ENCODE data around the gene INPP5F.
A peak's percentile ranks its signal among the peaks of the same experiment; 100 is the strongest.

The INPP5F gene

GRCh38 chr10:119726676-119727261, 919 bp downstream of the INPP5F start:
- peak overlapping the region; percentile 92 for H3K27ac ChIP-seq (ENCODE audit: low read depth, low read length)
- H3K4me1 ChIP-seq (ENCODE audit: control insufficient read depth, insufficient read depth, low read length), result peaks cover 18% of the 10 kb centered on the region
- no peaks in the 10 kb centered on the region for H3K36me3 ChIP-seq (ENCODE audit: control insufficient read depth, insufficient read depth, low read length)
- H3K9ac ChIP-seq (ENCODE audit: low read depth, low read length), result no peak overlapping the region
- no peaks in the 10 kb centered on the region for H3K9me3 ChIP-seq (ENCODE audit: control insufficient read depth, insufficient read depth, low read length)
- no peaks in the 10 kb centered on the region for H3K27me3 ChIP-seq (ENCODE audit: control insufficient read depth, insufficient read depth, low read length)
- peak overlapping the region; percentile 88 for H3K4me3 ChIP-seq (ENCODE audit: low read depth, low read length)

GRCh38 chr10:119728172-119728800, 2.4 kb downstream of the INPP5F start:
- Histone ChIP-seq H3K9ac (ENCODE audit: low read depth, low read length) (no peak overlapping the region), H3K27ac (ENCODE audit: low read depth, low read length) (no peak overlapping the region), H3K9me3 (ENCODE audit: control insufficient read depth, insufficient read depth, low read length) (no peaks in the 10 kb centered on the region), H3K27me3 (ENCODE audit: control insufficient read depth, insufficient read depth, low read length) (no peaks in the 10 kb centered on the region), H3K4me3 (ENCODE audit: low read depth, low read length) (no peak overlapping the region), H3K4me1 (ENCODE audit: control insufficient read depth, insufficient read depth, low read length) (peaks cover 24% of the 10 kb centered on the region), H3K36me3 (ENCODE audit: control insufficient read depth, insufficient read depth, low read length) (no peaks in the 10 kb centered on the region)

GRCh38 chr10:119734396-119735332, 8.8 kb downstream of the INPP5F start:
- H3K4me1 ChIP-seq (ENCODE audit: control insufficient read depth, insufficient read depth, low read length), result peaks cover 35% of the 10 kb centered on the region
- H3K4me3 ChIP-seq (ENCODE audit: low read depth, low read length), result no peak overlapping the region
- H3K9ac ChIP-seq (ENCODE audit: low read depth, low read length), result no peak overlapping the region; the same call in 1 of the 2 replicates
- no peaks in the 10 kb centered on the region for H3K27me3 ChIP-seq (ENCODE audit: control insufficient read depth, insufficient read depth, low read length)
- H3K9me3 ChIP-seq (ENCODE audit: control insufficient read depth, insufficient read depth, low read length), result no peaks in the 10 kb centered on the region
- H3K36me3 ChIP-seq (ENCODE audit: control insufficient read depth, insufficient read depth, low read length), result no peaks in the 10 kb centered on the region
- H3K27ac ChIP-seq (ENCODE audit: low read depth, low read length), result peak overlapping the region; percentile 87

GRCh38 chr10:119735451-119735850, 9.6 kb downstream of the INPP5F start:
- peak overlapping the region; percentile 15; the same call in 1 of the 2 replicates for H3K9ac ChIP-seq (ENCODE audit: low read depth, low read length)
- no peaks in the 10 kb centered on the region for H3K36me3 ChIP-seq (ENCODE audit: control insufficient read depth, insufficient read depth, low read length)
- no peaks in the 10 kb centered on the region for H3K27me3 ChIP-seq (ENCODE audit: control insufficient read depth, insufficient read depth, low read length)
- H3K4me3 ChIP-seq (ENCODE audit: low read depth, low read length), result no peak overlapping the region
- H3K9me3 ChIP-seq (ENCODE audit: control insufficient read depth, insufficient read depth, low read length), result no peaks in the 10 kb centered on the region
- peaks cover 35% of the 10 kb centered on the region for H3K4me1 ChIP-seq (ENCODE audit: control insufficient read depth, insufficient read depth, low read length)
- H3K27ac ChIP-seq (ENCODE audit: low read depth, low read length), result peak overlapping the region; percentile 87

GRCh38 chr10:119736220-119736619, 10.4 kb downstream of the INPP5F start:
- no peaks in the 10 kb centered on the region for H3K9me3 ChIP-seq (ENCODE audit: control insufficient read depth, insufficient read depth, low read length)
- peaks cover 35% of the 10 kb centered on the region for H3K4me1 ChIP-seq (ENCODE audit: control insufficient read depth, insufficient read depth, low read length)

DNA sequence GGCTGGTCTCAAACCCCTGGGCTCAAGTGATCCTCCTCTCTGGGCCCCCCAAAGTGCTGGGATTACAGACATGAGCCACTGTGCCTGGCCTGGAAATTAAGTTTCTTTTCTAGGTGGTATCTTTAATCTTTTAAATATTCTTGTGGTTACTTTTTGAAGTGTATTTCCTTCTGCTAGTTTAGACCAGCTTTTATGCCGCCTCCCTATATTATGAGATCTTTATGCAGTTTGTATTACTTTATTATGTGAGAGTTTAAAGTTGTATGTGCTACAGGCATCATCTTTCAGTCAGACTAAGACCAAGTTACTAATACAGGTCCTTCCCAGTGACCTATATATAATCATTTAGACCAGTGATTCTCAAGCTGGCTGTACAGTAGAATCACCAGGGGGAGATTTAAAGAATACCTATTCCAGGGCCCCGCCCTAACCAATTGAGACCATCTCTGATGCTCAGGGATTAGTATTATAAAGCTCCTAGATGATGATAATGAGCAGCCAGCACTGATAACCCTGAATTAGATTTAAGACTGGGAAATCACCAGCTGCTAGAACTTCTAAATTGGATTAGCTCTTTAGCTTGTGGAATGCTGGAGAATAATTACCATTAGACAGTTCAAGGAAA, 11.3 kb downstream of the INPP5F start:
- peaks cover 35% of the 10 kb centered on the region for H3K4me1 ChIP-seq (ENCODE audit: control insufficient read depth, insufficient read depth, low read length)
- H3K27ac ChIP-seq (ENCODE audit: low read depth, low read length), result peak overlapping the region; percentile 61
- no peaks in the 10 kb centered on the region for H3K36me3 ChIP-seq (ENCODE audit: control insufficient read depth, insufficient read depth, low read length)
- H3K9me3 ChIP-seq (ENCODE audit: control insufficient read depth, insufficient read depth, low read length), result no peaks in the 10 kb centered on the region
- H3K9ac ChIP-seq (ENCODE audit: low read depth, low read length), result no peak overlapping the region
- no peaks in the 10 kb centered on the region for H3K27me3 ChIP-seq (ENCODE audit: control insufficient read depth, insufficient read depth, low read length)
- H3K4me3 ChIP-seq (ENCODE audit: low read depth, low read length), result no peak overlapping the region

More at GRCh38 chr10:119736220-119736619, 10.4 kb downstream of the INPP5F start:
- Histone ChIP-seq H3K27ac (ENCODE audit: low read depth, low read length) (peak overlapping the region; percentile 87), H3K9ac (ENCODE audit: low read depth, low read length) (no peak overlapping the region), H3K4me3 (ENCODE audit: low read depth, low read length) (no peak overlapping the region), H3K27me3 (ENCODE audit: control insufficient read depth, insufficient read depth, low read length) (no peaks in the 10 kb centered on the region), H3K36me3 (ENCODE audit: control insufficient read depth, insufficient read depth, low read length) (no peaks in the 10 kb centered on the region)

GRCh38 chr10:119737823-119738222, 12.0 kb downstream of the INPP5F start:
- H3K4me3 ChIP-seq (ENCODE audit: low read depth, low read length), result no peak overlapping the region
- no peaks in the 10 kb centered on the region for H3K36me3 ChIP-seq (ENCODE audit: control insufficient read depth, insufficient read depth, low read length)
- no peak overlapping the region for H3K9ac ChIP-seq (ENCODE audit: low read depth, low read length)
- peaks cover 33% of the 10 kb centered on the region for H3K4me1 ChIP-seq (ENCODE audit: control insufficient read depth, insufficient read depth, low read length)
- H3K9me3 ChIP-seq (ENCODE audit: control insufficient read depth, insufficient read depth, low read length), result no peaks in the 10 kb centered on the region
- peak overlapping the region; percentile 61 for H3K27ac ChIP-seq (ENCODE audit: low read depth, low read length)
- H3K27me3 ChIP-seq (ENCODE audit: control insufficient read depth, insufficient read depth, low read length), result no peaks in the 10 kb centered on the region

GRCh38 chr10:119738962-119739361, 13.1 kb downstream of the INPP5F start:
- Histone ChIP-seq H3K9me3 (ENCODE audit: control insufficient read depth, insufficient read depth, low read length) (no peaks in the 10 kb centered on the region), H3K9ac (ENCODE audit: low read depth, low read length) (no peak overlapping the region), H3K27ac (ENCODE audit: low read depth, low read length) (no peak overlapping the region), H3K4me1 (ENCODE audit: control insufficient read depth, insufficient read depth, low read length) (peaks cover 33% of the 10 kb centered on the region), H3K27me3 (ENCODE audit: control insufficient read depth, insufficient read depth, low read length) (no peaks in the 10 kb centered on the region), H3K36me3 (ENCODE audit: control insufficient read depth, insufficient read depth, low read length) (no peaks in the 10 kb centered on the region), H3K4me3 (ENCODE audit: low read depth, low read length) (no peak overlapping the region)

GRCh38 chr10:119740096-119740495, 14.2 kb downstream of the INPP5F start:
- Histone ChIP-seq H3K9ac (ENCODE audit: low read depth, low read length) (no peak overlapping the region), H3K9me3 (ENCODE audit: control insufficient read depth, insufficient read depth, low read length) (no peaks in the 10 kb centered on the region), H3K36me3 (ENCODE audit: control insufficient read depth, insufficient read depth, low read length) (no peaks in the 10 kb centered on the region), H3K27ac (ENCODE audit: low read depth, low read length) (no peak overlapping the region), H3K27me3 (ENCODE audit: control insufficient read depth, insufficient read depth, low read length) (no peaks in the 10 kb centered on the region), H3K4me3 (ENCODE audit: low read depth, low read length) (no peak overlapping the region), H3K4me1 (ENCODE audit: control insufficient read depth, insufficient read depth, low read length) (peaks cover 29% of the 10 kb centered on the region)

- Histone ChIP-seq H3K27ac (ENCODE audit: low read depth, low read length) (peak overlapping the region; percentile 37), H3K27me3 (ENCODE audit: control insufficient read depth, insufficient read depth, low read length) (no peaks in the 10 kb centered on the region), H3K4me3 (ENCODE audit: low read depth, low read length) (no peak overlapping the region), H3K36me3 (ENCODE audit: control insufficient read depth, insufficient read depth, low read length) (no peaks in the 10 kb centered on the region), H3K4me1 (ENCODE audit: control insufficient read depth, insufficient read depth, low read length) (peaks cover 10% of the 10 kb centered on the region; the same call in 1 of the 2 replicates), H3K9me3 (ENCODE audit: control insufficient read depth, insufficient read depth, low read length) (0 out of 2 replicates have a peak, but pooled peaks cover 6% of the 10 kb centered on the region), H3K9ac (ENCODE audit: low read depth, low read length) (no peak overlapping the region)
Measured at GRCh38 chr10:119742947-119743648, 17.2 kb downstream of the INPP5F start.
